NB4 (cell line): ENCODE measurements around the gene PANX1.
A peak's percentile ranks its signal among the peaks of the same experiment; 100 is the strongest.

Source experiments
- DNase-seq: peaks from one replicate; pipeline ENCODE4 v3.0.0; 2010; ENCODE audit warnings: low read depth
- H3K4me3 ChIP-seq: one replicate; pipeline ENCODE4 v1.5.1; 2011; ENCODE audit warnings: mild to moderate bottlenecking, low read depth, low read length, moderate library complexity
- MAX ChIP-seq: IDR thresholded peaks from 2 replicates; pipeline ENCODE4 v1.6.1; 2011; ENCODE audit warnings: low read depth, low read length
- MYC ChIP-seq: IDR thresholded peaks from 2 replicates; pipeline ENCODE4 v1.6.1; 2011; ENCODE audit warnings: low read depth, low read length
- POLR2A ChIP-seq: IDR thresholded peaks from 2 replicates; pipeline ENCODE4 v1.6.1; 2011; ENCODE audit warnings: mild to moderate bottlenecking; ENCODE audit not compliant: insufficient read length; ENCODE audit errors: extremely low read depth
- TF ChIP-seq, protein P1 (sequence below): IDR thresholded peaks from one replicate; pipeline ENCODE4 v1.5.1; 2012; ENCODE audit warnings: low read depth, low read length

The PANX1 gene

GRCh38 chr11:94181943-94182342 lies 53.3 kb downstream of the PANX1 start:
- no peak for DNase-seq
- H3K4me3 ChIP-seq = no peak overlapping the region
- TF ChIP-seq MYC = no peak
- no peak for TF ChIP-seq MAX
- TF ChIP-seq, protein P1, sequence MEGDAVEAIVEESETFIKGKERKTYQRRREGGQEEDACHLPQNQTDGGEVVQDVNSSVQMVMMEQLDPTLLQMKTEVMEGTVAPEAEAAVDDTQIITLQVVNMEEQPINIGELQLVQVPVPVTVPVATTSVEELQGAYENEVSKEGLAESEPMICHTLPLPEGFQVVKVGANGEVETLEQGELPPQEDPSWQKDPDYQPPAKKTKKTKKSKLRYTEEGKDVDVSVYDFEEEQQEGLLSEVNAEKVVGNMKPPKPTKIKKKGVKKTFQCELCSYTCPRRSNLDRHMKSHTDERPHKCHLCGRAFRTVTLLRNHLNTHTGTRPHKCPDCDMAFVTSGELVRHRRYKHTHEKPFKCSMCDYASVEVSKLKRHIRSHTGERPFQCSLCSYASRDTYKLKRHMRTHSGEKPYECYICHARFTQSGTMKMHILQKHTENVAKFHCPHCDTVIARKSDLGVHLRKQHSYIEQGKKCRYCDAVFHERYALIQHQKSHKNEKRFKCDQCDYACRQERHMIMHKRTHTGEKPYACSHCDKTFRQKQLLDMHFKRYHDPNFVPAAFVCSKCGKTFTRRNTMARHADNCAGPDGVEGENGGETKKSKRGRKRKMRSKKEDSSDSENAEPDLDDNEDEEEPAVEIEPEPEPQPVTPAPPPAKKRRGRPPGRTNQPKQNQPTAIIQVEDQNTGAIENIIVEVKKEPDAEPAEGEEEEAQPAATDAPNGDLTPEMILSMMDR = no peak
- TF ChIP-seq POLR2A = no peak

DNA sequence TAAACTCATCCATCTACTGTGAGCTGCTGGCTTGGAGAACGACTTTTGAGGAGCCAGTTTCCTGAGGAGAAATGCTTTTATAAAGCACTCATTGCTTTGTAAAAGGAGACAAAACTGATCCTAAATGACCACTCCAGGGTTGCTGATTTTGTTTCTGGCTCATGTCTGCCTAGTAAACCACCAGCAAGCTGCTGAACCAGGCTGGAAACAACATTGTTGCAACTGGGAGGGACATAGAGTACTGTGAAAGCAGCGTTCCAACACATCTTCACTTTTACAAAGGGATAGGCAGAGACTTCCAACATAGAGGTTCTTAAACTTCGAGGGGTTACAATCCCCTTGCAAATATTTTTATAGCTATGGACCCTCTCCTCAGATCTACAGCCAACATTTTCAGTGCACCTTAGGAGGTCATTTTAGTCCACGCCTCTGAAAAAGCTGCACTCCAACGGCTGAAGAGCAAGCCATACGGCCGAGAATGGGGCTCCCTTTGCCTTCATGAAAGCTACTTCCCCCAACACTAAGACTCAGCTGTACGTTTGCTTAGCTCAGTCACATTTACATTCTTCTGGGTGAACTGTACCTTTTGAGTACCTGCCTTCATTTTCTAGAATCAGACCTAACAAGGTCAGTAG lies 54.7 kb downstream of the PANX1 start:
- H3K4me3 ChIP-seq = no peak overlapping the region
- no peak for DNase-seq
- TF ChIP-seq MYC (no peak), MAX (no peak), POLR2A (no peak)
- TF ChIP-seq, protein P1 = no peak

DNA sequence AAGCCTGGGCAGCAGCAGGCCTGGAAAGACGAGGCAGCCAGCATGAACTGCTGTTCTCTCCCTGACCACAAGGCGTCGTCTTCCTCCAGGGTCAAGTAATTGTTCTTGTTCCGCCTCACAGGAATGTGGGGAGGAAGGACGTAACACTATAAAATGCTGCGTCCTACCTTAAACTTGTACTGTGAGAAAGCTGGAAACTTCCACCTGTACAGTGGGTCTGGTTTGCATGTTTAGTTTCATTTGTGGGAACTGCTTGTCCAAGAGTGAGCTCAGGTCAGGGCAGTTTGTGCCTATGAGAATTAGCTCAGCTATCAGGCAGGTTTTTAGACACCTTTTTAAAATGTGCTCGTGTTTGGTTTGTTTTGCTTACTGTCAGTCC lies 55.2 kb downstream of the PANX1 start:
- TF ChIP-seq POLR2A = no peak
- TF ChIP-seq, protein P1 = peak; percentile 98
- TF ChIP-seq MYC = peak; percentile 23; the same call in 1 of the 2 replicates
- peak; percentile 62 for TF ChIP-seq MAX
- H3K4me3 ChIP-seq = no peak overlapping the region
- peak; percentile 73 for DNase-seq

GRCh38 chr11:94184362-94184761 lies 55.7 kb downstream of the PANX1 start:
- DNase-seq = no peak
- no peak for TF ChIP-seq POLR2A
- TF ChIP-seq, protein P1 = no peak
- no peak for TF ChIP-seq MYC
- TF ChIP-seq MAX = no peak
- H3K4me3 ChIP-seq = no peak overlapping the region

- DNase-seq = no peak
- no peak for TF ChIP-seq MYC
- no peak for TF ChIP-seq MAX
- no peak overlapping the region for H3K4me3 ChIP-seq
Observed at GRCh38 chr11:94184846-94185245, 56.2 kb downstream of the PANX1 start.

GRCh38 chr11:94185416-94186084 lies 56.9 kb downstream of the PANX1 start:
- no peak for TF ChIP-seq MAX
- TF ChIP-seq POLR2A = no peak
- TF ChIP-seq, protein P1 = no peak
- no peak for TF ChIP-seq MYC
- DNase-seq = no peak
- H3K4me3 ChIP-seq = no peak overlapping the region
